ENCODE results near the gene PLEKHA7. TPM values are rescaled to one million over a fixed set of nuclear protein-coding genes. Genes with fewer than 3 reads are reported as not detected.

The PLEKHA7 gene
- total RNA-seq, 3 donors from 2014 or later, result 9.8 to 54.6 (median 36.7) TPM

- intact Hi-C loops (cut with DNase I; ENCODE audit: low total_unique reads), result no loop called here
- no peaks in the 10 kb centered on the region for H3K9me3 ChIP-seq
- no peak for TF ChIP-seq CTCF (IDR thresholded peaks at IDR 0.05)
- TF ChIP-seq POLR2AphosphoS5 (IDR thresholded peaks at IDR 0.05), result no peak
- TF ChIP-seq POLR2A (IDR thresholded peaks at IDR 0.05), result no peak
- H3K36me3 ChIP-seq, result no peaks in the 10 kb centered on the region
- H3K4me3 ChIP-seq, result peak overlapping the region; percentile 58 to 83 (median 79)
- peak overlapping the region; percentile 81 to 87 for H3K27ac ChIP-seq
- H3K4me1 ChIP-seq, result no peaks in the 10 kb centered on the region
- H3K27me3 ChIP-seq, result no peaks in the 10 kb centered on the region
- no peak for DNase-seq (ENCODE audit: low spot score in 2 of 2)
Measured at GRCh38 chr11:17013548-17014320, 480 bp downstream of the PLEKHA7 start.

GRCh38 chr11:17012712-17013547 is 1.3 kb downstream of the PLEKHA7 start:
- Histone ChIP-seq H3K4me3 (peak overlapping the region; percentile 58 to 83 (median 79)), H3K36me3 (no peaks in the 10 kb centered on the region), H3K4me1 (peaks cover 0 to 5% of the 10 kb centered on the region in 2 donors), H3K9me3 (no peaks in the 10 kb centered on the region), H3K27me3 (no peaks in the 10 kb centered on the region), H3K27ac (peak overlapping the region; percentile 81 to 87)
- no peak for DNase-seq (ENCODE audit: low spot score in 2 of 2)
- TF ChIP-seq POLR2A (IDR thresholded peaks at IDR 0.05) (no peak), CTCF (IDR thresholded peaks at IDR 0.05) (no peak), POLR2AphosphoS5 (IDR thresholded peaks at IDR 0.05) (no peak)
- intact Hi-C loops (cut with DNase I; ENCODE audit: low total_unique reads), result no loop called here

- no peaks in the 10 kb centered on the region for H3K9me3 ChIP-seq
- no peak for DNase-seq (ENCODE audit: low spot score in 2 of 2)
- H3K27ac ChIP-seq, result peak overlapping the region; percentile 81 to 87
- peaks cover 0 to 5% of the 10 kb centered on the region in 2 donors for H3K4me1 ChIP-seq
- no peak for TF ChIP-seq POLR2A (IDR thresholded peaks at IDR 0.05)
- TF ChIP-seq POLR2AphosphoS5 (IDR thresholded peaks at IDR 0.05), result no peak
- TF ChIP-seq CTCF (IDR thresholded peaks at IDR 0.05), result no peak
- H3K4me3 ChIP-seq, result peak overlapping the region in 1 of 3 donors; percentile 79
- H3K36me3 ChIP-seq, result no peaks in the 10 kb centered on the region
- intact Hi-C loops (cut with DNase I; ENCODE audit: low total_unique reads), result no loop called here
- H3K27me3 ChIP-seq, result no peaks in the 10 kb centered on the region
Measured at GRCh38 chr11:17012179-17012578, 2.0 kb downstream of the PLEKHA7 start.

GRCh38 chr11:17010851-17011420 is 3.3 kb downstream of the PLEKHA7 start:
- intact Hi-C loops (cut with DNase I; ENCODE audit: low total_unique reads), result no loop called here
- no peaks in the 10 kb centered on the region for H3K27me3 ChIP-seq
- no peak for DNase-seq (ENCODE audit: low spot score in 2 of 2)
- H3K9me3 ChIP-seq, result no peaks in the 10 kb centered on the region
- H3K4me1 ChIP-seq, result peaks cover 0 to 5% of the 10 kb centered on the region in 2 donors
- no peak overlapping the region for H3K4me3 ChIP-seq
- peak overlapping the region in 1 of 2 donors; percentile 81 for H3K27ac ChIP-seq
- H3K36me3 ChIP-seq, result no peaks in the 10 kb centered on the region
- no peak for TF ChIP-seq POLR2A (IDR thresholded peaks at IDR 0.05)
- no peak for TF ChIP-seq CTCF (IDR thresholded peaks at IDR 0.05)
- TF ChIP-seq POLR2AphosphoS5 (IDR thresholded peaks at IDR 0.05), result no peak

Data from breast epithelium (tissue), 4 donors.